Endothelial cell of umbilical vein (primary cell): ENCODE measurements around the gene RMND5A. TPM values are rescaled to one million over a fixed set of nuclear protein-coding genes. Genes with fewer than 3 reads are reported as not detected.
"Not testable (repeated sequence)": the region's sequence is repeated elsewhere in the genome, so short reads cannot be mapped to it uniquely, and the experiment has no call there.

Experiments
- BruUV-seq: library from RNA; stranded (reverse); fragments of 400-500 nt; replicated peaks from 2 replicates; lab custom pipeline; 2021; lab: Mats Ljungman, UMichigan
- CTCF ChIA-PET: fragments of 300-600, 350-600 bp; sonication (Branson Sonifier 250); formaldehyde crosslinking; loops from one replicate; lab custom pipeline; 2021; ENCODE audit warnings: antibody characterized with exemption, inconsistent platforms; lab: Charles Lee
- POLR2A ChIA-PET: fragments of 300-600, 350-600 bp; sonication (Branson Sonifier 250); formaldehyde crosslinking; loops from one replicate; lab custom pipeline; 2021; ENCODE audit warnings: antibody characterized with exemption, inconsistent platforms; lab: Charles Lee
- DNase-seq: peaks from one replicate; pipeline ENCODE4 v3.0.0-alpha.2; 2011; ENCODE audit warnings: low read depth, low spot score
- FAIRE-seq: peaks from 2 replicates; lab custom pipeline; 2011; peaks lifted over from hg19 to GRCh38; lab: Jason Lieb, UNC
- H2AFZ ChIP-seq: 2 replicates; pipeline ENCODE4 v1.6.0; 2012; ENCODE audit warnings: low read depth, low read length, control low read depth, inconsistent platforms
- H3K27ac ChIP-seq: 2 replicates; pipeline ENCODE4 v1.5.1; 2011; ENCODE audit warnings: low read depth, mild to moderate bottlenecking, control low read depth, low read length, moderate library complexity; ENCODE audit not compliant: insufficient read depth
- H3K27me3 ChIP-seq, 2 experiments: 2 replicates each; pipeline versions ENCODE4 v1.6.0 to v1.6.1; 2011; ENCODE audit warnings: low read length in 2 of 2, mixed read lengths in 1 of 2; ENCODE audit not compliant: control insufficient read depth in 2 of 2, insufficient read depth in 2 of 2
- H3K36me3 ChIP-seq, 2 experiments: 2 replicates in 1 of 2; 3 replicates in 1 of 2; pipeline ENCODE4 v1.5.1; 2011; ENCODE audit warnings: low read length in 2 of 2, mild to moderate bottlenecking in 1 of 2, moderate library complexity in 1 of 2; ENCODE audit not compliant: control insufficient read depth in 2 of 2, insufficient read depth in 2 of 2; ENCODE audit errors: extremely low read depth in 1 of 2
- H3K4me1 ChIP-seq: 3 replicates; pipeline ENCODE4 v1.5.1; 2011; ENCODE audit warnings: mild to moderate bottlenecking, low read length; ENCODE audit not compliant: control insufficient read depth, insufficient read depth; ENCODE audit errors: extremely low read depth
- H3K4me2 ChIP-seq: 2 replicates; pipeline ENCODE4 v1.6.1; 2011; ENCODE audit warnings: low read length, control low read depth, mixed read lengths; ENCODE audit not compliant: insufficient read depth
- H3K4me3 ChIP-seq, 3 experiments: fragments of 200-600 bp in 1 of 3; sonication (generic), shearing (Covaris generic) in 1 of 3; replicated peaks in 1 of 3; 2 replicates each; pipeline ENCODE4 v1.5.1; 2011 to 2016; ENCODE audit warnings: control low read depth in 3 of 3, low read length in 3 of 3, mild to moderate bottlenecking in 2 of 3, inconsistent platforms in 1 of 3, low read depth in 1 of 3, moderate library complexity in 1 of 3; ENCODE audit not compliant: insufficient read depth in 1 of 3
- H3K79me2 ChIP-seq: 2 replicates; pipeline ENCODE4 v1.6.0; 2012; ENCODE audit warnings: low read length, inconsistent platforms; ENCODE audit not compliant: control insufficient read depth, insufficient read depth
- H3K9ac ChIP-seq: replicated peaks from 2 replicates; pipeline ENCODE3; 2011; ENCODE audit warnings: low read length, control low read depth; ENCODE audit not compliant: insufficient read depth; ENCODE audit errors: extremely low read depth
- H3K9me1 ChIP-seq: replicated peaks from 3 replicates; pipeline ENCODE4 v1.6.0; 2011; ENCODE audit warnings: mild to moderate bottlenecking, low read length; ENCODE audit not compliant: control insufficient read depth, insufficient read depth; ENCODE audit errors: extremely low read depth
- H3K9me3 ChIP-seq: replicated peaks from 2 replicates; pipeline ENCODE4 v1.5.1; 2012; ENCODE audit warnings: low read length, inconsistent platforms; ENCODE audit not compliant: control insufficient read depth, insufficient read depth
- H4K20me1 ChIP-seq: replicated peaks from 2 replicates; pipeline ENCODE3; 2011; ENCODE audit warnings: mild to moderate bottlenecking, low read length; ENCODE audit not compliant: control insufficient read depth, insufficient read depth; ENCODE audit errors: extremely low read depth
- dilution Hi-C: fragments of 300-500 bp; cut with MboI; formaldehyde crosslinking; loops from one replicate; pipeline ENCODE4 v1.15.0; 2019; ENCODE audit warnings: low sequenced_read_pairs; ENCODE audit not compliant: extremely low pct_ligation_motif_present
- intact Hi-C: fragments of 100-400 bp; cut with micrococcal nuclease; formaldehyde crosslinking; loops from one replicate; pipeline ENCODE4 v1.10.0; 2022
- polyA plus RNA-seq, 4 experiments: library from polyadenylated mRNA; depleted of rRNA in 3 of 4; stranded (reverse) in 3 of 4; unstranded in 1 of 4; fragments of >200 nt; gene quantifications; 2 replicates each; pipeline versions ENCODE4 v1.2.1 to v1.2.3, GENCODE V29; 2011 to 2012; ENCODE audit warnings: missing spikeins in 1 of 4
- total RNA-seq: library from RNA; stranded (reverse); gene quantifications from 2 replicates; pipeline ENCODE4 v1.2.3, GENCODE V29; 2021

The RMND5A gene
- total and polyA plus RNA-seq, 2 donors (not counting 3 experiments of a cell fraction or from before 2014, with no cell fraction given), result 10.8 to 21.5 TPM

DNA sequence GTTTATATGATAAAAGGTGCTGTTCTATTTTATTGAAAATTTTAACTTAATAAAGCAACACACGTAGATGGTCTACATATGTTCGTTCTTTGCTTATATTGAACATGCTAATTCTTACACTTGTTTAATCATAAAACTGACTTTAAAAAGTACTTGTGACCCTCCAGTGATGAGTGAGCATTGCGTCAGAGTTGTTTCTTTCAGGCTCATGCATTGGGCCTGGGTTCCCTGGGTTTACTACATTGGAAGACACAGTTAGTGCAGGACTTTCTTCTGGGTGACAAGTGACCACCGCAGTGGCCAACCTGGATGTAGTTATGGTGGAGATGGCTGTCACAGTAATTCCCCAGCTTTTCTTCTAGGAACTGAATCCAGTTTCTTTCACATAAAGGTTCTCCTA lies 13.4 kb downstream of the RMND5A start:
- POLR2A ChIA-PET, FAIRE-seq, H3K9me3 ChIP-seq, H3K9me1 ChIP-seq, H3K4me1 ChIP-seq, BruUV-seq, CTCF ChIA-PET, H3K4me3 ChIP-seq, H2AFZ ChIP-seq, H4K20me1 ChIP-seq, H3K79me2 ChIP-seq, H3K36me3 ChIP-seq, DNase-seq, H3K27ac ChIP-seq, H3K4me2 ChIP-seq, intact Hi-C loops, dilution Hi-C loops, H3K27me3 ChIP-seq, H3K9ac ChIP-seq: not testable (repeated sequence)

DNA sequence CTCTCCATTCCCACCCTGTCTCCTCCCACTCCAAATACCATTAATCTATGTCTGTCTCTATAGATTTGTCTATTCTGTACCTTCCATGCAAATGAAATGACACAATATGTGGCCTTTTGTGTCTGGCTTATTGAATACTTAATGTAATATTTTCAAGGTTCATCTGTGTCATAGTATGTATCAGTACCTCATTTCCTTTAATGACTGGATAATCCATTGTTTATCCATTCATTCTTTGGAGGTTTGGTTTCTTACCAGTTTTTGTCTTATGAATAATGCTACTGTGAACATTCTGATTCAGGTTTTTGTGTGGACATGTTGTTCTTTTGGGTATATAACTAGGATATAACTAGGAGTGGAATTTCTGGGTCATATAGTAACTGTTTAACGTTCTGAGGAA lies 14.8 kb downstream of the RMND5A start:
- H3K9ac ChIP-seq, CTCF ChIA-PET, BruUV-seq, FAIRE-seq, H3K79me2 ChIP-seq, DNase-seq, H3K9me3 ChIP-seq, H3K36me3 ChIP-seq, POLR2A ChIA-PET, H2AFZ ChIP-seq, dilution Hi-C loops, H3K4me2 ChIP-seq, H3K27me3 ChIP-seq, H3K27ac ChIP-seq, H4K20me1 ChIP-seq, H3K4me3 ChIP-seq, H3K9me1 ChIP-seq, intact Hi-C loops, H3K4me1 ChIP-seq: not testable (repeated sequence)

DNA sequence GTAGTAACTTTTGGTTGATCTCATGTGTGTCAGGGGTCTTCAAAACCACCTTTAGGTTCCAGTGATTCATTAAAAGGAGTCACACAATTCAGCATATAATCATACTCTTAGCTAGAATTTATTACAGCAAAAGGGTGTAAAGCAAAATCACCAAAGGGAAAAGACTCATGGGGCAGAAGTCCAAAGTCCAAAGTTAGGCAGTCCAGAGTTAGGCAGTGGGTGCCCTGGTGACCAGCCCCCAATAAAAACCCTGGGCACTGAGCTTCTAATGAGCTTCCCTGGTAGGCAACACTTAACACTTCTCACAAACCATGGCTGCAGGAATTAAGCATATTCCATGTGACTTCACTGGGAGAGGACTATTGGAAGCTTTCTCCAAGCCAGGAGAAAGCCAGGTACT lies 19.4 kb downstream of the RMND5A start:
- H3K9ac ChIP-seq, H3K4me2 ChIP-seq, H3K27ac ChIP-seq, FAIRE-seq, H2AFZ ChIP-seq, DNase-seq, CTCF ChIA-PET, H3K9me3 ChIP-seq, dilution Hi-C loops, H4K20me1 ChIP-seq, H3K79me2 ChIP-seq, BruUV-seq, H3K36me3 ChIP-seq, H3K27me3 ChIP-seq, H3K4me1 ChIP-seq, intact Hi-C loops, POLR2A ChIA-PET, H3K4me3 ChIP-seq, H3K9me1 ChIP-seq: not testable (repeated sequence)

DNA sequence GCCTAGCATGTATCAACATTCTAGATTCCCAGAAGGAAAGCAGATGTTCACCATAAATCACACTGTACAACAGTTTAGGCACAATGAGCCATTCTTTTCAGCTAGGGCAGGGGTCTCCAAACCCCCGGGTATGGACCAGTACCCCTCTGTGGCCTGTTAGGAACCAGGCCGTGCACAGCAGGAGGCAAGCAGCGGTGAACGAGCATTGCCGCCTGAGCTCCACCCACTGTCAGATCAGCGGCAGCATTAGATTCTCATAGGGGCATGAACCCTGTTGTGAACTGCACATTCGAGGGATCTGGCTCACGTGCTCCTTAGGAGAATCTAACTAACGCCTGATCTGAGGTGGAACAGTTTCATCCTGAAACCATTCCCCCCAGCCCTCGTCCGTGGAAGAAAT lies 19.8 kb downstream of the RMND5A start:
- H3K27me3 ChIP-seq, CTCF ChIA-PET, BruUV-seq, H3K4me2 ChIP-seq, H3K4me3 ChIP-seq, DNase-seq, H3K9me1 ChIP-seq, H3K79me2 ChIP-seq, intact Hi-C loops, H3K27ac ChIP-seq, H4K20me1 ChIP-seq, H3K9ac ChIP-seq, POLR2A ChIA-PET, H2AFZ ChIP-seq, H3K9me3 ChIP-seq, H3K36me3 ChIP-seq, FAIRE-seq, dilution Hi-C loops, H3K4me1 ChIP-seq: not testable (repeated sequence)
